Gastroesophageal sphincter (tissue), 4 donors: ENCODE measurements around the gene ADARB1. TPM values are rescaled to one million over a fixed set of nuclear protein-coding genes. Genes with fewer than 3 reads are reported as not detected.

ENCODE experiments used
- ATAC-seq: fragments of 150-250 bp; one replicate; pipeline ENCODE4 v1.9.1; 2016; ENCODE audit warnings: mild to moderate bottlenecking, moderate library complexity
- H3K27ac ChIP-seq, 4 donors: fragments of 200-600 bp; sonication (generic) in 3 of 4; 1 replicate in 3 of 4; 2 replicates in 1 of 4; pipeline ENCODE4 v1.5.1; 2016 to 2019
- H3K27me3 ChIP-seq: fragments of 200-600 bp; sonication (generic); one replicate; pipeline ENCODE4 v1.5.1; 2019
- H3K36me3 ChIP-seq, 2 donors: fragments of 200-600 bp; sonication (generic); one replicate each; pipeline ENCODE4 v1.5.1; 2019; ENCODE audit warnings: control low read depth in 1 of 2
- H3K4me1 ChIP-seq, 3 donors: fragments of 200-600 bp; sonication (generic); 1 replicate in 2 of 3; 2 replicates in 1 of 3; pipeline ENCODE4 v1.5.1; 2016 to 2019; ENCODE audit warnings: control low read depth in 2 of 3
- H3K4me3 ChIP-seq, 2 donors: fragments of 200-600 bp; sonication (generic); one replicate each; pipeline ENCODE4 v1.5.1; 2019; ENCODE audit warnings: mild to moderate bottlenecking in 1 of 2, moderate library complexity in 1 of 2
- H3K9me3 ChIP-seq, 3 donors: fragments of 200-600 bp; sonication (generic); one replicate each; pipeline ENCODE4 v1.5.1; 2017 to 2019; ENCODE audit warnings: control low read depth in 2 of 3
- CTCF ChIP-seq, 4 experiments: fragments of 200-600 bp in 2 of 4; fragments of 450-650 bp in 2 of 4; sonication (generic) in 1 of 4; IDR thresholded peaks; one replicate each; pipeline ENCODE4 v1.5.1; 2017 to 2019; ENCODE audit warnings: antibody characterized with exemption in 4 of 4, mild to moderate bottlenecking in 2 of 4, moderate library complexity in 2 of 4
- EP300 ChIP-seq: sonication (generic); formaldehyde crosslinking; IDR thresholded peaks from one replicate; pipeline ENCODE4 v1.6.1; 2017; ENCODE audit warnings: antibody characterized with exemption, mild to moderate bottlenecking
- POLR2A ChIP-seq, 2 donors: fragments of 450-650 bp; IDR thresholded peaks; one replicate each; pipeline ENCODE4 v1.6.1; 2017; ENCODE audit warnings: antibody characterized with exemption in 2 of 2, mild to moderate bottlenecking in 2 of 2, moderate library complexity in 1 of 2
- POLR2AphosphoS5 ChIP-seq: sonication (generic); formaldehyde crosslinking; IDR thresholded peaks from one replicate; pipeline ENCODE4 v1.6.1; 2017; ENCODE audit warnings: antibody characterized with exemption
- WGBS, 2 donors: methylation state at CpG; one replicate each; pipeline ENCODE4 v1.1.5; 2018; ENCODE audit warnings: low coverage in 1 of 2; 5-methylcytosine and 5-hydroxymethylcytosine counted together
- total RNA-seq, 4 donors: library from RNA; depleted of rRNA; stranded (reverse); fragments of >200 nt; gene quantifications; one replicate each; pipeline ENCODE4 v1.1.0, GENCODE V29; 2016

The ADARB1 gene
- total RNA-seq, 4 donors from 2014 or later = 136 to 228 (median 181) TPM

- H3K36me3 ChIP-seq = peaks cover 0 to 33% of the 10 kb centered on the region in 2 donors
- peaks cover 4 to 84% (median 13%) of the 10 kb centered on the region in 3 donors for H3K4me1 ChIP-seq
- no peak for ATAC-seq
- H3K27me3 ChIP-seq = no peaks in the 10 kb centered on the region
- H3K27ac ChIP-seq = peak overlapping the region in 2 of 4 donors; percentile 51 to 86
- no peak for TF ChIP-seq CTCF (IDR thresholded peaks at IDR 0.05)
- no peak for TF ChIP-seq EP300
- TF ChIP-seq POLR2AphosphoS5 = no peak
- no peak for TF ChIP-seq POLR2A (IDR thresholded peaks at IDR 0.05)
- WGBS, 2 donors = 67 to 100% methylated on average over 1 of the region's 6 CpGs
- no peak overlapping the region for H3K4me3 ChIP-seq
- no peaks in the 10 kb centered on the region for H3K9me3 ChIP-seq
These were observed 50.2 kb downstream of the ADARB1 start for GRCh38 chr21:45124596-45124995.

GRCh38 chr21:45125357-45125756, 51.0 kb downstream of the ADARB1 start:
- TF ChIP-seq POLR2AphosphoS5 (no peak), CTCF (IDR thresholded peaks at IDR 0.05) (no peak), POLR2A (IDR thresholded peaks at IDR 0.05) (no peak), EP300 (no peak)
- Histone ChIP-seq H3K9me3 (no peaks in the 10 kb centered on the region), H3K4me1 (peaks cover 7 to 91% (median 18%) of the 10 kb centered on the region in 3 donors), H3K27ac (peak overlapping the region in 2 of 4 donors; percentile 51 to 86), H3K4me3 (no peak overlapping the region), H3K27me3 (no peaks in the 10 kb centered on the region), H3K36me3 (peaks cover 0 to 25% of the 10 kb centered on the region in 2 donors)
- WGBS, 2 donors = 80% methylated on average over 1 of the region's 4 CpGs; no CpG with 5 or more reads in 1 of the 2 donors
- ATAC-seq = no peak

- Histone ChIP-seq H3K4me1 (peaks cover 7 to 99% (median 26%) of the 10 kb centered on the region in 3 donors), H3K27ac (peak overlapping the region in 2 of 4 donors; percentile 51 to 86), H3K9me3 (no peaks in the 10 kb centered on the region), H3K36me3 (peaks cover 0 to 23% of the 10 kb centered on the region in 2 donors), H3K4me3 (no peak overlapping the region), H3K27me3 (no peaks in the 10 kb centered on the region)
- no peak for ATAC-seq
- TF ChIP-seq CTCF (IDR thresholded peaks at IDR 0.05) (no peak), POLR2AphosphoS5 (no peak), POLR2A (IDR thresholded peaks at IDR 0.05) (no peak), EP300 (no peak)
- WGBS, 2 donors = 66 to 68% methylated on average over 2 to 5 of the region's 11 CpGs
These were observed 51.8 kb downstream of the ADARB1 start for GRCh38 chr21:45126204-45126626.

GRCh38 chr21:45126983-45127382, 52.6 kb downstream of the ADARB1 start:
- H3K27me3 ChIP-seq = no peaks in the 10 kb centered on the region
- no peak for ATAC-seq
- peaks cover 7 to 99% (median 31%) of the 10 kb centered on the region in 3 donors for H3K4me1 ChIP-seq
- H3K36me3 ChIP-seq = peaks cover 0 to 20% of the 10 kb centered on the region in 2 donors
- no peaks in the 10 kb centered on the region for H3K9me3 ChIP-seq
- no peak for TF ChIP-seq CTCF (IDR thresholded peaks at IDR 0.05)
- TF ChIP-seq POLR2A (IDR thresholded peaks at IDR 0.05) = no peak
- no peak for TF ChIP-seq POLR2AphosphoS5
- TF ChIP-seq EP300 = no peak
- peak overlapping the region in 2 of 4 donors; percentile 51 to 86 for H3K27ac ChIP-seq
- WGBS, 2 donors = 88% methylated on average over 1 of the region's 7 CpGs; no CpG with 5 or more reads in 1 of the 2 donors
- no peak overlapping the region for H3K4me3 ChIP-seq

- ATAC-seq = no peak
- Histone ChIP-seq H3K4me3 (no peak overlapping the region), H3K4me1 (peaks cover 7 to 99% (median 41%) of the 10 kb centered on the region in 3 donors), H3K9me3 (no peaks in the 10 kb centered on the region), H3K27me3 (no peaks in the 10 kb centered on the region), H3K27ac (peak overlapping the region in 3 of 4 donors; percentile 81 to 87 (median 86)), H3K36me3 (peaks cover 0 to 20% of the 10 kb centered on the region in 2 donors)
- no peak for TF ChIP-seq EP300
- TF ChIP-seq POLR2AphosphoS5 = no peak
- no peak for TF ChIP-seq CTCF (IDR thresholded peaks at IDR 0.05)
- TF ChIP-seq POLR2A (IDR thresholded peaks at IDR 0.05) = no peak
- 73 to 77% methylated on average over 6 to 10 of the region's 13 CpGs for WGBS, 2 donors
These were observed 53.6 kb downstream of the ADARB1 start for GRCh38 chr21:45127937-45128336.
